Testis (tissue), 2 donors: ENCODE results near the gene WAPL.

Experiments used
- CTCF ChIP-seq, 3 experiments: fragments of 450-650 bp in 2 of 3; fragments of 200-600 bp in 1 of 3; sonication (generic) in 1 of 3; IDR thresholded peaks; one replicate each; pipeline ENCODE4 v1.5.1; 2016 to 2019; ENCODE audit warnings: antibody characterized with exemption in 3 of 3, mild to moderate bottlenecking in 2 of 3, moderate library complexity in 1 of 3
- POLR2A ChIP-seq: fragments of 450-650 bp; IDR thresholded peaks from one replicate; pipeline ENCODE4 v1.6.1; 2017; ENCODE audit warnings: antibody characterized with exemption, mild to moderate bottlenecking, moderate library complexity

GRCh38 chr10:86545101-86545500, 23.5 kb upstream of the WAPL start:
- TF ChIP-seq POLR2A = no peak
- no peak for TF ChIP-seq CTCF (IDR thresholded peaks at IDR 0.05)
